IMR-90 (cell line): ENCODE results near the gene NEUROG3. TPM values are rescaled to one million over a fixed set of nuclear protein-coding genes. Genes with fewer than 3 reads are reported as not detected.

ENCODE experiments used
- ATAC-seq: fragments of 200-7000 bp; cut with Tn5 transposase; 2 replicates; pipeline ENCODE4 v1.9.1; 2020; ENCODE audit warnings: low read depth, mild to moderate bottlenecking, moderate library complexity
- BruUV-seq: library from RNA; stranded (reverse); fragments of 400-500 nt; replicated peaks from 2 replicates; lab custom pipeline; 2021; lab: Mats Ljungman, UMichigan
- CTCF ChIA-PET: fragments of 300-600 bp; formaldehyde crosslinking; extraction: SDS; loops from one replicate; lab custom pipeline; 2021; ENCODE audit warnings: antibody characterized with exemption; lab: Yijun Ruan, JAX
- POLR2A ChIA-PET: fragments of 300-600 bp; sonication (Branson Sonifier 250); formaldehyde crosslinking; loops from one replicate; lab custom pipeline; 2022; ENCODE audit warnings: antibody characterized with exemption; ENCODE audit not compliant: unreplicated experiment; lab: Charles Lee
- DNase-seq: peaks from one replicate; pipeline ENCODE4 v3.0.0; 2013
- H2AFZ ChIP-seq: replicated peaks from 2 replicates; pipeline ENCODE3; 2013; ENCODE audit warnings: low read length, mild to moderate bottlenecking; ENCODE audit not compliant: poor library complexity
- H2AK5ac ChIP-seq: 2 replicates; pipeline ENCODE4 v1.6.1; 2013; ENCODE audit warnings: low read depth, low read length, inconsistent platforms
- H2AK9ac ChIP-seq: replicated peaks from 2 replicates; pipeline ENCODE3; 2013; ENCODE audit warnings: mild to moderate bottlenecking, low read depth, low read length, moderate library complexity; ENCODE audit not compliant: poor library complexity
- H2BK120ac ChIP-seq: 2 replicates; pipeline ENCODE4 v1.6.1; 2013; ENCODE audit warnings: low read depth, low read length, inconsistent platforms
- H2BK15ac ChIP-seq: 3 replicates; pipeline ENCODE4 v1.6.1; 2013; ENCODE audit warnings: low read depth, low read length, inconsistent platforms
- H2BK20ac ChIP-seq: 2 replicates; pipeline ENCODE4 v1.6.1; 2013; ENCODE audit warnings: low read depth, mild to moderate bottlenecking, inconsistent platforms, low read length, moderate library complexity
- H2BK5ac ChIP-seq: 2 replicates; pipeline ENCODE4 v1.6.1; 2013; ENCODE audit warnings: mild to moderate bottlenecking, low read depth, low read length, inconsistent platforms; ENCODE audit not compliant: poor library complexity, severe bottlenecking
- H3K14ac ChIP-seq: replicated peaks from 2 replicates; pipeline ENCODE4 v1.6.1; 2013; ENCODE audit warnings: low read depth, low read length, inconsistent platforms
- H3K18ac ChIP-seq: 2 replicates; pipeline ENCODE4 v1.6.1; 2013; ENCODE audit warnings: low read depth, low read length, control low read depth
- H3K23ac ChIP-seq: 2 replicates; pipeline ENCODE4 v1.6.1; 2013; ENCODE audit warnings: low read depth, low read length, inconsistent platforms
- H3K27ac ChIP-seq: 2 replicates; pipeline ENCODE4 v1.5.1; 2013; ENCODE audit warnings: mild to moderate bottlenecking, control low read depth, low read length; ENCODE audit not compliant: insufficient read depth
- H3K27me3 ChIP-seq: 2 replicates; pipeline ENCODE4 v1.6.1; 2013; ENCODE audit warnings: low read length; ENCODE audit not compliant: control insufficient read depth, insufficient read depth
- H3K36me3 ChIP-seq: 2 replicates; pipeline ENCODE4 v1.6.1; 2013; ENCODE audit warnings: low read length, mixed read lengths; ENCODE audit not compliant: control insufficient read depth, insufficient read depth
- H3K4ac ChIP-seq: 2 replicates; pipeline ENCODE4 v1.6.1; 2013; ENCODE audit warnings: low read depth, low read length, inconsistent platforms
- H3K4me1 ChIP-seq: 2 replicates; pipeline ENCODE4 v1.6.1; 2013; ENCODE audit warnings: low read length, mixed read lengths; ENCODE audit not compliant: control insufficient read depth, insufficient read depth
- H3K4me2 ChIP-seq: 2 replicates; pipeline ENCODE4 v1.6.1; 2013; ENCODE audit warnings: low read depth, mild to moderate bottlenecking, control low read depth, low read length, moderate library complexity
- H3K4me3 ChIP-seq: 2 replicates; pipeline ENCODE4 v1.5.1; 2013; ENCODE audit warnings: low read depth, mild to moderate bottlenecking, control low read depth, low read length, moderate library complexity; ENCODE audit not compliant: insufficient read depth
- H3K56ac ChIP-seq: 2 replicates; pipeline ENCODE4 v1.6.1; 2013; ENCODE audit warnings: low read length, inconsistent platforms; ENCODE audit not compliant: insufficient read depth; ENCODE audit errors: extremely low read depth
- H3K79me1 ChIP-seq, 2 experiments: 2 replicates each; pipeline ENCODE4 v1.6.1; 2013; ENCODE audit warnings: low read length in 2 of 2, inconsistent platforms in 1 of 2, low read depth in 1 of 2
- H3K9ac ChIP-seq: 2 replicates; pipeline ENCODE4 v1.6.1; 2013; ENCODE audit warnings: low read depth, low read length, control low read depth
- H3K9me1 ChIP-seq: 2 replicates; pipeline ENCODE4 v1.6.1; 2013; ENCODE audit warnings: low read length, inconsistent platforms; ENCODE audit not compliant: insufficient read depth
- H3K9me3 ChIP-seq: 2 replicates; pipeline ENCODE4 v1.6.1; 2013; ENCODE audit warnings: low read length; ENCODE audit not compliant: control insufficient read depth, insufficient read depth
- H4K20me1 ChIP-seq: 2 replicates; pipeline ENCODE4 v1.6.1; 2013; ENCODE audit warnings: low read length, inconsistent platforms; ENCODE audit not compliant: insufficient read depth
- H4K5ac ChIP-seq: 2 replicates; pipeline ENCODE4 v1.6.1; 2013; ENCODE audit warnings: mild to moderate bottlenecking, low read depth, low read length, control low read depth
- H4K8ac ChIP-seq, 2 experiments: 2 replicates each; pipeline ENCODE4 v1.6.1; 2013; ENCODE audit warnings: low read depth in 2 of 2, low read length in 2 of 2, control low read depth in 1 of 2, inconsistent platforms in 1 of 2
- H4K91ac ChIP-seq: 2 replicates; pipeline ENCODE4 v1.6.1; 2013; ENCODE audit warnings: low read depth, low read length, inconsistent platforms; ENCODE audit not compliant: insufficient read depth
- CHD1 ChIP-seq: IDR thresholded peaks from 2 replicates; pipeline ENCODE4 v1.6.1; 2012; ENCODE audit warnings: low read depth, low read length, improper control_type of control experiment
- MAZ ChIP-seq: IDR thresholded peaks from 2 replicates; pipeline ENCODE4 v1.6.1; 2012; ENCODE audit warnings: low read depth, mild to moderate bottlenecking, low read length, improper control_type of control experiment, moderate library complexity, borderline replicate concordance
- SMC3 ChIP-seq: fragments of 150-350 bp; IDR thresholded peaks from 2 replicates; pipeline ENCODE4 v1.6.1; 2016; ENCODE audit warnings: low read depth, mild to moderate bottlenecking, antibody characterized with exemption, low read length, moderate library complexity
- USF2 ChIP-seq: fragments of 150-350 bp; IDR thresholded peaks from 2 replicates; pipeline ENCODE4 v1.6.1; 2017; ENCODE audit warnings: mild to moderate bottlenecking, antibody characterized with exemption, low read length, low read depth
- WGBS, 2 experiments: methylation state at CpG; one replicate each; pipeline versions ENCODE4 v1.1.5 to v1.1.7; 2013; ENCODE audit warnings: missing lambda C conversion rate in 2 of 2; ENCODE audit not compliant: insufficient read length in 1 of 2; ENCODE audit errors: extremely low coverage in 2 of 2; 5-methylcytosine and 5-hydroxymethylcytosine counted together
- dilution Hi-C: fragments of 300-500 bp; cut with HindIII; formaldehyde crosslinking; loops from one replicate; pipeline ENCODE4 v1.14.3; 2018; ENCODE audit warnings: low sequenced_read_pairs; ENCODE audit not compliant: unreplicated experiment
- in situ Hi-C: fragments of 300-500 bp; cut with MboI; formaldehyde crosslinking; loops from 3 replicates; pipeline ENCODE4 v1.14.3; 2019; ENCODE audit warnings: low sequenced_read_pairs, inconsistent platforms, mixed read lengths
- intact Hi-C: fragments of 100-400 bp; cut with micrococcal nuclease; formaldehyde crosslinking; loops from 2 replicates; pipeline ENCODE4 v1.10.0; 2022
- polyA plus RNA-seq, 3 experiments: library from polyadenylated mRNA; depleted of rRNA; stranded (reverse); fragments of >200 nt; gene quantifications; 2 replicates each; pipeline ENCODE4 v1.2.3, GENCODE V29; 2012; ENCODE audit warnings: low replicate concordance in 1 of 3
- total RNA-seq: library from RNA; depleted of rRNA; stranded (reverse); fragments of >200 nt; gene quantifications from 2 replicates; pipeline ENCODE4 v1.2.3, GENCODE V29; 2012

The NEUROG3 gene
- total and polyA plus RNA-seq, 2 of the 4 experiments (the other 2 are of a cell fraction): not detected

DNA sequence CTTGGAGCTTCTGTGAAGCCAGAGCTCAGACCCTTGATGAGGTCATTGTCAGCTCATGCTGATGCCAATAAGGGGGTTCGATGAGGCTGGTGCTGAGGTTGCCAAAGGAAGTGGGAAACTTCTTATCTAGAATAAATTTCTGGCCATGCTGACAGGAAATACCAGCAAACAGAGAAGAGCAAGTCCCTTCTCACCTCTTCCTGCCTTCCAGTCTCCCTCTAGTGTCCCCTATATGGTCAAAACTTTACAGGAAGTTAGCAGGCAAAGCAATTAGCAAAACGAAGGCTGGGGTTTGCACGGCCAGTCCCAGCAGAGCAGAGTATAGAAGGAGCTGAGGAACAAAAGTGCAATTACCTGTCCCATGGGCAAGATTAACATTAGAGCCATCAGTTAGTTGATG is 15.1 kb upstream of the NEUROG3 start:
- CTCF ChIA-PET: no interaction called here

More for the DNA sequence above, 15.1 kb upstream of the NEUROG3 start:
- ATAC-seq (no peak), DNase-seq (no peak)
- no peak overlapping the region for H2BK5ac ChIP-seq
- H3K4ac ChIP-seq: no peak overlapping the region
- peaks cover 15% of the 10 kb centered on the region for H3K27me3 ChIP-seq
- no peak overlapping the region for H4K91ac ChIP-seq
- no peak overlapping the region for H2AFZ ChIP-seq
- H3K9ac ChIP-seq: no peak overlapping the region
- no peaks in the 10 kb centered on the region for H3K9me3 ChIP-seq
- H3K79me1 ChIP-seq: no peaks in the 10 kb centered on the region
- no peak overlapping the region for H3K56ac ChIP-seq
- no peaks in the 10 kb centered on the region for H4K20me1 ChIP-seq
- no CpG with 5 or more reads among the region's 3 CpGs for WGBS, 2 experiments
- no peak overlapping the region for H3K18ac ChIP-seq
- H3K4me3 ChIP-seq: no peak overlapping the region
- dilution Hi-C loops: no loop called here
- no peak overlapping the region for H3K27ac ChIP-seq
- no peaks in the 10 kb centered on the region for H3K4me1 ChIP-seq
- H4K8ac ChIP-seq: no peak overlapping the region
- no peak overlapping the region for H2BK20ac ChIP-seq
- H3K23ac ChIP-seq: no peak overlapping the region
- no peak overlapping the region for H2BK120ac ChIP-seq
- H3K14ac ChIP-seq: no peak overlapping the region
- no peak overlapping the region for H3K4me2 ChIP-seq
- no peak overlapping the region for H2AK9ac ChIP-seq
- no peaks in the 10 kb centered on the region for H3K36me3 ChIP-seq
- TF ChIP-seq MAZ (no peak), USF2 (no peak), CHD1 (no peak), SMC3 (no peak)
- no TSS peak for BruUV-seq
- H2AK5ac ChIP-seq: no peak overlapping the region
- no peak overlapping the region for H2BK15ac ChIP-seq
- in situ Hi-C loops: no loop called here
- POLR2A ChIA-PET: no interaction called here
- intact Hi-C loops: no loop called here
- H3K9me1 ChIP-seq: no peaks in the 10 kb centered on the region
- H4K5ac ChIP-seq: no peak overlapping the region
